PC-3 (cell line): ENCODE results near the gene ACYP2.

Experiments used
- CTCF ChIP-seq: fragments of 300-600 bp; sonication (generic); conservative IDR thresholded peaks from 2 replicates; pipeline ENCODE4 v1.5.1; 2017; ENCODE audit warnings: antibody characterized with exemption, low read depth, mild to moderate bottlenecking, low read length
- EZH2 ChIP-seq: fragments of 300-600 bp; sonication (generic); IDR thresholded peaks from one replicate; pipeline ENCODE4 v1.6.1; 2017; ENCODE audit warnings: antibody characterized with exemption, mild to moderate bottlenecking, low read length; ENCODE audit not compliant: unreplicated experiment

GRCh38 chr2:54143780-54144179, 28.4 kb downstream of the ACYP2 start:
- no peak for TF ChIP-seq CTCF
- TF ChIP-seq EZH2, result no peak
